Measurements from ENCODE around the gene C6orf136. TPM values are rescaled to one million over a fixed set of nuclear protein-coding genes. Genes with fewer than 3 reads are reported as not detected.

C6orf136 gene
- total and polyA plus RNA-seq, 4 donors, result 2.0 to 12.0 (median 9.8) TPM

DNA sequence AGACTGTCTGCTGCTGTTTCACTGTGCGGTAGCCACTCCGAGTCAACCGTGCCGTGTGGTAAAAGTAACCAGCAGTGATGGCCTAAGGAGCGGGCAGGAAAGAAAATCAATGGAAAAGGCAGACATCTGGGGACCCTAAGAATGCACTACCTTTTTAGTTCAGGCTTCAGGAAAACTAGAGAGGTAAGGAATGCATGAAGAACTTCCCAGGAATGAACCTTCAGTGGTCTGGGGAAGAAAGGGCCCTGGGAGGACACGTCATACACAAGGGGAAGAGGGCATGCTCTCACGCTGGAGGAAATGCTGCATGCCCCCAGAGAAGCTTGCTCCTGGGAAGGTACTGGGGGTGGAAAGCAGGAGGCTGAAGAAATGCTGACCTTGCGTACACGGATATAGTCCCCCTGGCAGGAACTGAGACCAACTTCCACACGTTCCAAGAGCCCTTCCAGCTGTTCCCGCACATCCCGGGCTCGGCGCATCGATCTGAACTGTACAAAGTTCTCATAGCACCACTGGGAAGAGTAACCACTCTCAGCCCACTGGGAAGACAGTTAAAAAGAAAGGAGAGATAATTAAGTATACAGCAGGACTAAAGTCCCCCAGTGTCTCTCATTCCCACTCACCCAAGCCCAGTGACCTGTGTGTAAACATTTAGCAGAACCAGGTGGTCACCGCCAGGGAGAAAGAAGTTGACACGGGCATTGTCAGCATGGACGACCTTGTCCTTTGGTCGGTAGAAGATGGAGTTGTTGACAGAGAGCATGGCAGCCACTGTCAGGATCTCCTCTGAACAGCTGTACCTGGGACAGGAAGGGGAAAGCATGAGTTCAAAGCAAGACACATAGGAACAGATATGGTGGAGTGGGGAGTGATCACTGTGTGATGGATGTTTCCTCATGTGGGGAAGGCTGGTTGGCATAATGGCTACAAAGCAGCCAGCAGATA lies 8.1 kb downstream of the C6orf136 start:
- H3K4me1 ChIP-seq (ENCODE audit: control insufficient read depth in 4 of 4, insufficient read depth in 4 of 4, low read length in 3 of 4), result peaks cover 0 to 8% (median 3%) of the 10 kb centered on the region in 4 donors
- 72% methylated on average over 19 of the region's 19 CpGs for WGBS
- no peak for DNase-seq (ENCODE audit: low spot score)
- H3K9ac ChIP-seq (ENCODE audit: low read depth in 1 of 2, low read length in 2 of 2), result no peak overlapping the region
- H3K27ac ChIP-seq (ENCODE audit: low read depth in 1 of 2, low read length in 2 of 2), result no peak overlapping the region
- peaks cover 16 to 74% (median 56%) of the 10 kb centered on the region in 4 donors for H3K36me3 ChIP-seq (ENCODE audit: control insufficient read depth in 4 of 4, insufficient read depth in 3 of 4, low read depth in 1 of 4, low read length in 3 of 4)
- H3K9me3 ChIP-seq (ENCODE audit: control insufficient read depth in 4 of 4, low read length in 3 of 4), result no peaks in the 10 kb centered on the region
- no peak overlapping the region for H3K4me3 ChIP-seq (ENCODE audit: low read depth in 1 of 3, low read length in 3 of 3)
- TF ChIP-seq RAD21 (IDR thresholded peaks at IDR 0.05) (no peak), HNF4A (conservative IDR thresholded peaks at IDR 0.05) (peak; percentile 19 to 29), FOXA1 (IDR thresholded peaks at IDR 0.05) (no peak), EGR1 (IDR thresholded peaks at IDR 0.05; ENCODE audit: low read depth in 2 of 2) (no peak), NR2F2 (IDR thresholded peaks at IDR 0.05) (no peak), YY1 (IDR thresholded peaks at IDR 0.05) (no peak)
- TF ChIP-seq, protein P1, sequence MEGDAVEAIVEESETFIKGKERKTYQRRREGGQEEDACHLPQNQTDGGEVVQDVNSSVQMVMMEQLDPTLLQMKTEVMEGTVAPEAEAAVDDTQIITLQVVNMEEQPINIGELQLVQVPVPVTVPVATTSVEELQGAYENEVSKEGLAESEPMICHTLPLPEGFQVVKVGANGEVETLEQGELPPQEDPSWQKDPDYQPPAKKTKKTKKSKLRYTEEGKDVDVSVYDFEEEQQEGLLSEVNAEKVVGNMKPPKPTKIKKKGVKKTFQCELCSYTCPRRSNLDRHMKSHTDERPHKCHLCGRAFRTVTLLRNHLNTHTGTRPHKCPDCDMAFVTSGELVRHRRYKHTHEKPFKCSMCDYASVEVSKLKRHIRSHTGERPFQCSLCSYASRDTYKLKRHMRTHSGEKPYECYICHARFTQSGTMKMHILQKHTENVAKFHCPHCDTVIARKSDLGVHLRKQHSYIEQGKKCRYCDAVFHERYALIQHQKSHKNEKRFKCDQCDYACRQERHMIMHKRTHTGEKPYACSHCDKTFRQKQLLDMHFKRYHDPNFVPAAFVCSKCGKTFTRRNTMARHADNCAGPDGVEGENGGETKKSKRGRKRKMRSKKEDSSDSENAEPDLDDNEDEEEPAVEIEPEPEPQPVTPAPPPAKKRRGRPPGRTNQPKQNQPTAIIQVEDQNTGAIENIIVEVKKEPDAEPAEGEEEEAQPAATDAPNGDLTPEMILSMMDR (IDR thresholded peaks at IDR 0.05; ENCODE audit: low read depth, low read length, missing input control), result no peak
- H3K27me3 ChIP-seq (ENCODE audit: control insufficient read depth in 4 of 4, insufficient read depth in 4 of 4, low read length in 3 of 4), result no peaks in the 10 kb centered on the region

DNA sequence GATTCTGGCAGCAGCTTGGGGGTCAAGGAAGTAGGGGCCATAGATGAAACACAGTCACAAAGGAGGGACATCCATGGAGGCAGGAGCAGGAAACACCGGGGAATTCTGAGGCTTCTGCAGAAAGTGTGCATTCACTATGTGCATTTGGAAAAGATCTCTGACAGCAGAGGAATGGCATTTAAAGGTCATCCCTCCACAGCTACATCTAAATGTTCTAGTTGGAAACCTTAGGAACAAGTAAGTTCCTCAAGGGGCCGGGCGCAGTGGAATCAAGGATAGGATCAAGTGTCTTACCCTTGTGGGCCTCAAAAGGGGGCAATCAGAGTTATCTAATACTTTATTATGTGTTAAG lies 8.8 kb downstream of the C6orf136 start:
- H3K9me3 ChIP-seq (ENCODE audit: control insufficient read depth in 4 of 4, low read length in 3 of 4), result no peaks in the 10 kb centered on the region
- H3K4me1 ChIP-seq (ENCODE audit: control insufficient read depth in 4 of 4, insufficient read depth in 4 of 4, low read length in 3 of 4), result peaks cover 0 to 8% (median 3%) of the 10 kb centered on the region in 4 donors
- peaks cover 16 to 76% (median 60%) of the 10 kb centered on the region in 4 donors for H3K36me3 ChIP-seq (ENCODE audit: control insufficient read depth in 4 of 4, insufficient read depth in 3 of 4, low read depth in 1 of 4, low read length in 3 of 4)
- DNase-seq (ENCODE audit: low spot score), result no peak
- no peak overlapping the region for H3K4me3 ChIP-seq (ENCODE audit: low read depth in 1 of 3, low read length in 3 of 3)
- 96% methylated on average over 3 of the region's 3 CpGs for WGBS
- no peak overlapping the region for H3K27ac ChIP-seq (ENCODE audit: low read depth in 1 of 2, low read length in 2 of 2)
- H3K9ac ChIP-seq (ENCODE audit: low read depth in 1 of 2, low read length in 2 of 2), result no peak overlapping the region
- H3K27me3 ChIP-seq (ENCODE audit: control insufficient read depth in 4 of 4, insufficient read depth in 4 of 4, low read length in 3 of 4), result no peaks in the 10 kb centered on the region
- TF ChIP-seq SP1 (IDR thresholded peaks at IDR 0.05) (no peak), GABPA (IDR thresholded peaks at IDR 0.05 in 1 of 2, conservative IDR thresholded peaks at IDR 0.05 in 1 of 2) (no peak), HNF4G (IDR thresholded peaks at IDR 0.05) (no peak), FOXA1 (IDR thresholded peaks at IDR 0.05) (no peak), JUND (IDR thresholded peaks at IDR 0.05) (no peak), FOXA2 (IDR thresholded peaks at IDR 0.05) (no peak), TAF1 (conservative IDR thresholded peaks at IDR 0.05) (no peak), HNF4A (conservative IDR thresholded peaks at IDR 0.05) (no peak), YY1 (IDR thresholded peaks at IDR 0.05) (no peak)
- TF ChIP-seq, protein P2, sequence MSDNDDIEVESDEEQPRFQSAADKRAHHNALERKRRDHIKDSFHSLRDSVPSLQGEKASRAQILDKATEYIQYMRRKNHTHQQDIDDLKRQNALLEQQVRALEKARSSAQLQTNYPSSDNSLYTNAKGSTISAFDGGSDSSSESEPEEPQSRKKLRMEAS (IDR thresholded peaks at IDR 0.05), result no peak
- TF ChIP-seq, protein P1 (IDR thresholded peaks at IDR 0.05; ENCODE audit: low read depth, low read length, missing input control), result no peak
- TF ChIP-seq, protein P3, sequence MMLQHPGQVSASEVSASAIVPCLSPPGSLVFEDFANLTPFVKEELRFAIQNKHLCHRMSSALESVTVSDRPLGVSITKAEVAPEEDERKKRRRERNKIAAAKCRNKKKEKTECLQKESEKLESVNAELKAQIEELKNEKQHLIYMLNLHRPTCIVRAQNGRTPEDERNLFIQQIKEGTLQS (IDR thresholded peaks at IDR 0.05), result no peak
